GM21723 (cell line): Measurements from ENCODE around the gene STARD3.
"Not testable (repeated sequence)": the region's sequence is repeated elsewhere in the genome, so short reads cannot be mapped to it uniquely, and the experiment has no call there.

Source experiments
- ATAC-seq: cut with Tn5 transposase; IDR thresholded peaks from one replicate; pipeline ENCODE4 v1.9.1; 2021; ENCODE audit warnings: mild to moderate bottlenecking, moderate library complexity; ENCODE audit not compliant: unreplicated experiment

STARD3 gene

DNA sequence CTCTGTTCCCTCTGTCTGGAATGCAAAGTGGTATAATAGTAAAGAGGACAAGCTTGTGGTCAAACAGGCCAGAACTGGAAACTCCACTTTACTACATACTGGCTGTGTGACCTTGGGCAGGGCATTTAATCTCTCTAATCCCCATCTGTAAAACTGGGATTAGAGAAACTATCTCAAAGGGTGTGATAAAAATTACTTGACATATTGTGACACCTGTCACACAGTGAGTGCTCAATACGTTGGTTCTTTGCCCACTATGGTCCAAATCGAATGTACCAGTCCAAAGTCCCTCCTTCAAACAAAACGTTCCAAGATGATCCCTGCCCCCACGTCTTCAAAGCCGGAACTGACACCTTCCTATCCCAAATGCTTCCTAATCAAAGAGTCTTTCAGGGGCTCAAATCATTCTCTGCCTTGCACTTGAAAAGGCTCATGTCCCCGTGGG, 50.2 kb downstream of the STARD3 start:
- ATAC-seq: no peak

DNA sequence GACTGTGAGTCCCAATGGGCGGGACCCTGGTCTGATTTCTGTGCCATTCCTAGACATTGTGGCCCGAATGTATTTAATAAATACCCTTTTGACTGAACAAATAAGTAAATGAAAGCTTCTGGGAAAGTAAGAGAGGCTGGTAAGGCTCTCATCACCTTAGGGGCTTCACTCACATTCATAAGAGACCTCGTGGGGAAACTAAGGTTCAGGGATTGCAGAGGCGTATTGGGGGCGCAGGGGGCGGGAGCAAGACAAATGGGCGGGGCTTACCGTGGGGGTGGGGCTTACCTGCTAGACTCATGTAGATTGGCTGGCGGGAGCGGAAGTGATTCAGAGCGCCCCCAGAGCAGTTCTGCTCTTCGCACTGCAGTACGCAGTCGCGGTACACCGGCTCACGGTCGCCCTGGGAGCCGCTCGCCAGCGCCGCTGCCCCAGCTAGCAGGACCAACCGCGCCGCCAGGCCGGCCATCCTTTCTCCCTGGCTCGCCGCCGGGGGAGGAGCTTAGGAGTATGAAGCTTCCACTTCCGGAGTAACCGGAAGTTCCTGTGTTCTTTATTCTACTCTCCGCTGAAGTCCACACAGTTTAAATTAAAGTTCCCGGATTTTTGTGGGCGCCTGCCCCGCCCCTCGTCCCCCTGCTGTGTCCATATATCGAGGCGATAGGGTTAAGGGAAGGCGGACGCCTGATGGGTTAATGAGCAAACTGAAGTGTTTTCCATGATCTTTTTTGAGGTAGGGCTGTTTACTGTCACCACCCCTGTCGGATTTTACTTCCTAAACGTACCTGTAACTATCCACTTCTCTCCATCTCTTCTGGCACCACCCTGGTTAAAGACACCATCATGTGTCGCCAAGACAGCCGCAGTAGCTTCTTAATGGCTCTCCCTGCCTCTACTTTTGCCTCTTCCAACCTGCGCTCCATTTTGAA, 50.9 kb downstream of the STARD3 start, which contains the start of gene PGAP3:
PGAP3 (minus strand) TSS at position 512 of the 929 bp plus-strand sequence; CDS start at position 469, 43 bp downstream.
- peak; percentile 81 for ATAC-seq

DNA sequence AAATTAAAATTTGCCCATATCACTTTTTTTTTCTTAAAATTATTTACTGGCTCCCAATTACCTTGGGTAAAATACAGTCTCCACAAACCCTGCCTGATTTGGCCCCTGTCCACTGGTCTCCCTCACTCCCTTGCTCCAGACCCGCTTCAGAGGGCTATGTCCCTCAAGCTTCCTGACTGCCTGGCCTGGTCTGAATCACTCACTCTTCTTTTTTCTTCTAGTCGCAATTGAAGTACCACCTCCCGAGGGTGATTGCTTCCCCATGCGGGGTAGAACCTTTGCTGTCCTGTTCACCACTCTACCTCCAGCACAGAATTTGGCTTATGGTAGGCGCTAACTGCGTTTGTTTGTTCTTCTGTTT, 51.5 kb downstream of the STARD3 start:
- ATAC-seq: no peak

DNA sequence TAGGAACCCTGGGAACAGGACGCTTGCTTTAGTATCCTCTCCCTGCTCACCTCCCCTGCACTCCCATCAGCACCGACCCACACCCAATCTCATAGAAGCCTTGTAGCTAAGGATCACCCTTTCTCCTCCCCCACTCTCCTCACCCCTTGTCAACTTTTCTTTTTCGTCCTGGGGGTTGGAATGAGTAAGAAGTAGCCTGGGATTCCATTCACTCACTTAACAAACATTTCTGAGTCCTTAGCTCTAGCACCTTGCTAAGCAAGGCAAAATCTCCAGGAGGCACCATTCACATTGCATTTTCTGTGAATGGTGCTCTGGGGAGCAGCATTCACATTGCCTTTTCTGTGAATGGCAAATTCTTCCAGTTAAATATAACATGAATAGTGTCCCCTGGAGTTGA, 52.0 kb downstream of the STARD3 start:
- no peak for ATAC-seq

DNA sequence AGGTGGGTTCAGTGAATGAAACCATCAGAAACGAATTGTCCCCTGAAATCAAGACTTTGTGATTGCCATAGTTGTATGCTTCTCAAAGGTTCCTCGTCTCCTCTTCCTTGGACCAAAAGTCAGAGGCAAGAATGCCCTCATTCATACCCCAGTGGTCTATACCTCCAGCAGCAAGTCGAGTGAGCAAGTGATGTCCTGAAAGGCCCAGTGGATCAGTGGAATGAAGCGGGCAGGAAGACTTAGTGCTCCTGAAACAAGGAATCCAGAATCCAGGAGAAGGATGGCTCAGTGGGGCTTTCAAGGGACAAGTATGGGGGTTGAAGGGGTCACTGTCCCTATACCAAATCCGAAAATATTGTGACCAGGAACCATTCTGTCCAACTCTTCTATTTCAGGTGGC, 57.6 kb downstream of the STARD3 start:
- ATAC-seq: no peak

DNA sequence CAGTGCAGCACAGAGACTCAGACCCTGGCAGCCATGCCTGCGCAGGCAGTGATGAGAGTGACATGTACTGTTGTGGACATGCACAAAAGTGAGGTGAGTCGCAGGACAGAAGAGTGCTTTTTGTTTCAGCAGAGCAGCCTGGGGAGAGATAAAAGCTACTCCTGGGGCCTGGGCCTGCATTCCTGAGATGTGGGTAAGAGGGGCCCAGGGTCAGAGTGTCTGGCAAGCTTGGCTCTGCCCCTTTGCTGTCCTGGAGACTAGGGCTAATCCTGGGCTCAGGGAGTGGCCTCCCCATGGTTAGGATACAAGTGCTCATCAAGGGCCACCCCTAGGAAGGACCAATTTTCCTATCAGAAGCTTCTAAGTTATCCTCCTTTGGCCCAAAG, 58.1 kb downstream of the STARD3 start:
- ATAC-seq: no peak

DNA sequence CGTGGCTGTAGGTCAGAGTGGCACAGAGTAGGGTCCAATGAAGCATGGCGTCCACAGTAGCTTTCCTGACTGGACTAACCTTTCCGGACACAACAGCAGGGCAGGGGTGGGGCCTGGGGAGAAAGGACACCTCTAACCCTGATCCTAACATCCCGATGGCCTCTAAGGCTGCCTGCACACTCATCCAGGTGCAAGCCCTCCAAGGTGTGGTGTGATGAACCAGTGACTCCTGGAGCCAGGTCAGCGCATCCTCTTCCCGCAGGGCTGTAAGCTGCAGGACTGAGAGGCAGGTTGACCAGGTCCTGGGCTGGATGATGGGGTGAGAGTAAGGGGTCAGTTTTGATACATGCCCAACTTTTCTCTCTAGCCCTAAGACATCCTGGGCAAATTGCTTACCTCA, 59.8 kb downstream of the STARD3 start:
- no peak for ATAC-seq

DNA sequence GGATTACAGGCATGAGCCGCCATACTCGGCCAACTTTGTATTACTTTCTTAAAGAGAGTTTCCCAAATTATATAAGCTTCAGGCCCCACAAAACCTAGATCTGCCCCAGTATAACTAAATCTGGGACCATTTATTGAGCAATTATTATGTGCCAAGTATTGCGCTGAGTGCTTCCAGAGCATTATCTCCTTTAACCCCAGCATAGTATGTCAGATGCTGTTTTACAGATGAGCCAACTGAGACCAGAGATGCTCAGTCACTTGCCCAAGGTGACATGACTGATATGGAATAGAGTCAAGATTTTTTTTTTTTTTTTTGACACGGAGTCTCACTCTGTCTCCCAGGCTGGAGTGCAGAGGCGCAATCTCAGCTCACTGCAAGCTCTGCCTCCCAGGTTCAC, 61.0 kb downstream of the STARD3 start:
- ATAC-seq: no peak

DNA sequence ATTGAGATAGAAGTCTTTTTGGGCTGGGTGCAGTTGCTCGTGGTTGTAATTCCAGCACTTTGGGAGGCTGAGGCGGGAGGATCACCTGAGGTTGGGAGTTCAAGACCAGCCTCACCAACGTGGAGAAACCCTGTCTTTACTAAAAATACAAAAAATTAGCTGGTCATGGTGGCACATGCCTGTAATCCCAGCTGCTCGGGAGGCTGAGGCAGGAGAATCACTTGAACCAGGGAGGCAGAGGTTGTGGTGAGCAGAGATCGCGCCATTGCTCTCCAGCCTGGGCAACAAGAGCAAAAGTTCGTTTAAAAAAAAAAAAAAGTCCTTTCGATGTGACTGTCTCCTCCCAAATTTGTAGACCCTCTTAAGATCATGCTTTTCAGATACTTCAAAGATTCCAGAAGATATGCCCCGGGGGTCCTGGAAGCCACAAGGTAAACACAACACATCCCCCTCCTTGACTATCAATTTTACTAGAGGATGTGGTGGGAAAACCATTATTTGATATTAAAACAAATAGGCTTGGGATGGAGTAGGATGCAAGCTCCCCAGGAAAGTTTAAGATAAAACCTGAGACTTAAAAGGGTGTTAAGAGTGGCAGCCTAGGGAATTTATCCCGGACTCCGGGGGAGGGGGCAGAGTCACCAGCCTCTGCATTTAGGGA, 62.3 kb downstream of the STARD3 start:
- not testable (repeated sequence) for ATAC-seq

DNA sequence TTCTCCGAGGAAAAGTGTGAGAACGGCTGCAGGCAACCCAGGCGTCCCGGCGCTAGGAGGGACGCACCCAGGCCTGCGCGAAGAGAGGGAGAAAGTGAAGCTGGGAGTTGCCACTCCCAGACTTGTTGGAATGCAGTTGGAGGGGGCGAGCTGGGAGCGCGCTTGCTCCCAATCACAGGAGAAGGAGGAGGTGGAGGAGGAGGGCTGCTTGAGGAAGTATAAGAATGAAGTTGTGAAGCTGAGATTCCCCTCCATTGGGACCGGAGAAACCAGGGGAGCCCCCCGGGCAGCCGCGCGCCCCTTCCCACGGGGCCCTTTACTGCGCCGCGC, 62.8 kb downstream of the STARD3 start, which contains the start of gene ERBB2:
ERBB2 (plus strand) TSS at position 247 of the 330 bp plus-strand sequence. CDS start 175 bp downstream, outside the sequence.
- ATAC-seq: no peak

DNA sequence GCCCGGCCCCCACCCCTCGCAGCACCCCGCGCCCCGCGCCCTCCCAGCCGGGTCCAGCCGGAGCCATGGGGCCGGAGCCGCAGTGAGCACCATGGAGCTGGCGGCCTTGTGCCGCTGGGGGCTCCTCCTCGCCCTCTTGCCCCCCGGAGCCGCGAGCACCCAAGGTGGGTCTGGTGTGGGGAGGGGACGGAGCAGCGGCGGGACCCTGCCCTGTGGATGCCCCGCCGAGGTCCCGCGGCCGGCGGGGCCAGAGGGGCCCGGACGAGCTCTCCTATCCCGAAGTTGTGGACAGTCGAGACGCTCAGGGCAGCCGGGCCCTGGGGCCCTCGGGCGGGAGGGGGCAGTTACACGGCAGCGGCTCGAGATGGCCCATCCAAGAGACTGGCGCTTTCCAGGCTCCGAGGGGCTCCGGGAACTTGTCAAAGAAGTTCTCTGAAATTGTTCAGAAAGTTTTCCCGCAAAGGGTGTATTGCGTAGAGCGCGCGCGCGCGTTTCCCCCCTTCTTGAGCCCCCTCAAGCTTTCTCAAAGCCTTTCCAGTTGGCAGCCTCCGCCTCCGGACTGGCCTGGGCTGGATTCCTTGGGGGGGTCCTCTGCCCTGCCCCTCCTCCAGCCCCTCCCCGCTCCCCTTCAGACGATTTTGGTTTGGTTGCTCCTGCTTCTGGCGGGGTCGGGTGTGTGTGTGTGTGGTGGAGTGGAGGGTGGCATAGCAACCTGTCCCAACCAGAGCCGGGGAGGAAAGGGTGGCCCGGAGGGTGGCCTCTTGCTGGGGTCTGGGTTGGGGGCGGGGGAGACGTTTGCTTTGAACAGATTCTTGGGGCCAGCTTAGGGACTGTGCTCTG, 63.4 kb downstream of the STARD3 start:
- ATAC-seq: no peak

DNA sequence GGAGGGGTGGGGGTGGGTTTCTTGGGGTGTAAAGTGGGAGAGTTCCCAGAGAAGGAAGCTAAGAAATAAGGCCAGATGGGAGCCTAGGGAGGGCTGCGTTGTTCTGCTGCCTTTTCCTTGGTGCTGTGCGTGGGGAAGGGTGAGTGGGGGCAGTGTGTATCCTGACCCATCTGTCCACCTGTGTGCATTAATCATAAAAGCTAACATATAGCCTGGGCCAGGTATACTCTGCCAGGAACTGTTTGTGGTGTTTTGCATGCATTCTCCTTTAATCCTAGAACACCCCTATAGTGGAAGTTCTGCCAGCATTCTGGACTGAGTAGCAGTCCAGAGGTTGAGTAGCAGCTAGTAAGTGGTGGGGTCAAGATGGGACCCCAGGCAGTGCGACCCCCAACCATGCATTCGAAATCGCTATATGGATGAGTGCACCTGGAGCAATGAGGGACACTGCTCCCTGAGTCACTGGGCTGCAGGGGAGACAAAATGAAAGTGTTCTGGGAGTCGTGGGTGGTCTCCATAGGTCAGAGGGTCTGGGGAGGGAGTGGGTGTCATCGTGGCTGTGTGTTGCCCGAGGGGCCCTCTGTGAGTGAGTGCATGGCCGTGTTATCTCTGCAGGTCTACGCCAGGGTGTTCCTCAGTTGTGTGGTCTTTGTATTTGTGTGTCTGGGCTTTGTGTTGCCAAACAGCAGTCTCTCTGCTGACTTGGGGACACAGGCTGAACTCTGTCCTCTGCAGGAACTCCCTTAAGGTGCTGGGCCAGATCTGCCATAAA, 64.3 kb downstream of the STARD3 start:
- no peak for ATAC-seq

DNA sequence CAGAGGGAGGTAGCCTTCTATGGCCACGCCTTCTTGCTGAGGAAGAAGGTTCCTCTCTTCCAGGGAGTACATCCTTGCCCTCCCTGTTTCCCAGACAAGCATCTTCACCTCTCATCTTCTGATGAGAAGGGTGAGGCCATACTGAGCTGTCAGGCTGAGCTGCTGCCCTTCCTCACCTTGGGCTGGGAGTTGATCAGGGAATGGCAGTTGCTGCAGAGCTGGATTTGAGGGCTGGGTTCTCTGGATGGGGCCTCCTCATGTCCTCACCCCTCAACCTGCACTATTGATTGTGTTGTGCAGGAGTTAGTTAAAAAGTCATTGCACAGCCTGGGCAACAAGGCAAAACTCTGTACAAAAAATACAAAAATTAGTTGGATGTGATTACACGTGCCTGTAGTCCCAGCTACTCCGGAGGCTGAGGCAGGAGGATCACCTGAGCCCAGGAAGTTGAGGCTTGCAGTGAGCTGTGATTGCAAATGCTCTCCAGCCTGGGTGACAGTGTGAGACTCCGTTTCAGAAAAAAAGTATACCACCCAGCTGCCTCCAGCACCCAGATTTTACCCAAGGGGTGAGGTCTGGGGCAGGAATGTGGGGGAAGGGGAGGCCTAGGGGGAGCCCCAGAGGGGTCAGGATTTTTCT, 65.0 kb downstream of the STARD3 start:
- ATAC-seq: no peak

DNA sequence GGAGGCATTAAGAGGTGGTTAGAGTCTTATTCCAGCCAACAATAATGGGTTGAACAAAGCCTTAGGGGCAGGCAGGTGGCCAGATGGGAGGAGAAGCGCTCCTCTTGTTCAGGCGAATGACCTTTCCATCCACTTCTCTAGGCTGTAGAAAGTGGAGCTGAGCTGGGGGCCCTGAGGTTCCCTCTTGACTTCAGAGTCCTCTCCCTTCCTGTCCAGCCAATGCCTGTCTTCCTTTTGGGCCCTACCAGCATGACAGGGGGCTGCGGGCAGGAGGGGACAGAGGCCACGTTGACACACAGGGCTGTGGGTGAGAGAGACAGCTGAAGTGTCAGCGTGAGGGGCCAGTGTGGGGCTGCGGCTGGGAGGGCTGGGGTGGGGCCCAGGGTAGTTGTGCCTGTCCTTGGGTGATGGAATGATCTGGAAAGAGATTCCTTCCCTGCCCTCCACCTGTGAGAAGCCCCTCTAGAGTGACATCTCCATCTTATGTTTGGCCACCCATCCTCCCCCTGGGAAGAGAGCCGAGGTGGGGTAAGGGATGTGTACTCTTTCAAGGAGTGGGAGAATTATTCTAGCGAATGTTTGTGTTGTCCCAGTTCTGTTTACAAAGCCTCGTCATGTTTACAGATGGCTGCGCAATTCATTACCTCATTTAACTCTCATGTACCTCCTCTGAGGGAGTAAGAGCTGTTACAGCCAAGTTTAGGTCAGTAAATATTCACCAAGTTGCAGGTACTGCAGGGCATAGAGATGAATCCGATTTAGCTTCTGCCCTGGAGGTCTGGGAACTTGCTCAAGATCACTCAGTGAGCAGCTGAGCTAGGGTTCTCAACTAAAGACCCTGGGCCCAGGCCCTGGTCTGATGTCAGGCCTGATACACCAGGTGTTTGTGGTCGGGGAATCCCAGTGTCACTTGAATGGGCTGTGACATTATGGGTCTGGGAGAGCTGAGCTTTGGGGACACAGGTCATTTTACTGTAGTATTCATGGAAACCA, 66.3 kb downstream of the STARD3 start:
- ATAC-seq: no peak

DNA sequence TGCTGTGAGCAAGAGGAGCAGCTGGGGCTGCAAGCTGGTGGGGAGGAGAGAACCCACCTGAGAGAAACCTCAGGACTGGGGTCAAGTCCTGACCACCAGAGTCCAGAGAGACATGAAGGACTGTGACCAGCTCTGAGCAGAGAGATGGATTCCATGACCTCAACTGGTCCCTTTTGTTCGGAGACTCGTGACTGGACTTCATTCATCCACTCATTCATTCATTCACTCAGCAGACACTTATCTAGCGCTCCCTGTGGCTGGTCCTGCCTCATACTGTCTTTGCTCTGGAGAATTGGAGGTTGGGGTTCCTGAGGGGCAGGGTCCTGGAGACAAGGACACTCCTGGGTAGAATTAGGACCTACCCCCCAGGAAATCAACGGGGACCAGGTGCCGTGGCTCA, 67.0 kb downstream of the STARD3 start:
- ATAC-seq: no peak

DNA sequence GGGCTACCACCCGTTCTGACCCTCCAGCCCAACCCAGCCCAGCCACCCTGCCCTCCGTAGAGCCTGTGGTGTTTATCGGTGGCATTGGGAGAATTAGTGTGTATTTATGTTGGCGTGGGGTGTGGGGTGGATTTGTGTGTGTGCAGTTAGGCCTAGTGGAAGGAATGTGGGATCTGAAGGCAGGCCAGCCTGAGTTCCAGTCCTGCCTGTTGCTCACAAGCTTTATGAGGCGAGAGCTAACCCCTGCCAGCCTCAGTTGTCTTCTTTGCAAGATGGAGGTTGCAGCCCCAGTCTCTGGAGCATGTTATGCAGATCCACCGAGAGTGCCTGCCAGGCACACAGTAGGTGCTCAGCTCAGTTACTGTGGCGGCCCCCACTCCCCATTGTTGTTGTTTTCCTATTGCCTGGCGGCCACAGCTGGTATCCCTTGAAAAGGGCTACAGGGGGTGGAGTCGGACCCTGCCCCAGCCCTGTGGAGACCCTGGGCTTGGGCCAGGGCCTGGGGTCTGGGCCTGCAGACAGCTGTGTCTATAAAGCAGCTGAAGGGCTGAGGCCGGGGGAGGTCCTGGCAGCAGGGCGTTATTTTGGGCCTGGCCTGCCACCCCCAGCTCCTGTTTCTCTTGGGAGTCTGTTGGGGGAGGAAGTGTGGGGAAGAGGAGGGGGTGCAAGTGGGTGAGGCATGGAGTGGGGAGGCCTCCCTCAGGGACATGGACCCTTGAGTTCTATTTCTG, 68.0 kb downstream of the STARD3 start:
- no peak for ATAC-seq

DNA sequence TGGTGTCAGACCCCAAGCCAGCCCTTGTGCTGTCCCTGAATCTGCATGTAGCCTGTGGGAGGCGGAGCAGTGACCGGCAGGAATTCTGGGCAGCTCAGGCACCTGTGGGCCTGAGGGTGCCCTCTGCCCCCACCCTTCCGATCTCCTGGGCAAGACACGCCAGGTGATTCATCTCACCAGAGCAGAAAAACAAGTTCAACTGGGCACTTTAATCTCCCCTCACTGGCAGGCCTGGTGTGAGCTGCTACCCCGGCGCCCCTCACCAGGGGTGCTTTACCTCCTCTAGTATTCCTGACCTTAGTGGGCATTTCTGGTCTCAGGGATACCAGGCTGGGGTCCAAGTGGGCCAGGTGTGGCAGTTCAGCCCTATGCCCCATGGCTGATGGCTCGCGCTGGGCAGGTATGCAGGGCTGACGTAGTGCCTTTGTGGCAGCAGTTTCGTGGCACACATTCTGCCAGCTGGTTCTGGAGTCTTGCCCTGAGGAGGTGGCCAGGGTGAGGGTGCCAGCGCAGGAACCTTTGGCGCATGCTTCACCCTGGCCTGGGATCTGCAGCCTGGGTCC, 68.9 kb downstream of the STARD3 start:
- ATAC-seq: no peak

DNA sequence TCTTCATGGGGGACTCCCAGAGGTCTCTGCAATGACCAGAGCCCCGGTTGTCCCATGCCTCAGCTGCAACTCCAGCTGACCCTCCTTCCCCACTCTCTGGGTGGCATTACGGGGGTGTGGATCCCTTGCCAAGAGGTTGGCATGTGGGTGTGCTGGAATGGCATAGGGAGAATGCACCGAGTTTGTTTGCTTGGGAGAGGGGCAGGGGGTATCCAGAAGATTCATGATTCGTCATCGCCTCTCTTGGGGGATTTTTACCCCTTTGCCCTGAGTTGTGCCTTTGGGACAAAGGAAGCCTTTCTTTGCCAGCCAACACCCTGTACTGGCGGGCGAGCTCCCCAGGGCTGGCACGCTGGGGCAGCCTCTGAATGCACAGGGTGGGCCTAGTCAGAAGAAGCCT, 69.4 kb downstream of the STARD3 start:
- ATAC-seq: no peak
